Endodermal cell (in vitro differentiated cells): ENCODE measurements around the gene PKD1. TPM values are rescaled to one million over a fixed set of nuclear protein-coding genes. Genes with fewer than 3 reads are reported as not detected.
"Not testable (repeated sequence)": the region's sequence is repeated elsewhere in the genome, so short reads cannot be mapped to it uniquely, and the experiment has no call there.

Experiments
- DNase-seq: peaks from one replicate; pipeline ENCODE4 v3.0.0-alpha.2; 2017
- H3K27ac ChIP-seq: 2 replicates; pipeline ENCODE4 v1.5.1; 2013; ENCODE audit warnings: mild to moderate bottlenecking, low read depth, low read length, moderate library complexity
- H3K27me3 ChIP-seq: 2 replicates; pipeline ENCODE4 v1.6.1; 2013; ENCODE audit warnings: mild to moderate bottlenecking, low read length, moderate library complexity; ENCODE audit not compliant: insufficient read depth, control insufficient read depth, poor library complexity, severe bottlenecking
- H3K36me3 ChIP-seq: 2 replicates; pipeline ENCODE4 v1.7.0; 2013; ENCODE audit warnings: mild to moderate bottlenecking, low read length, moderate library complexity; ENCODE audit not compliant: control insufficient read depth, insufficient read depth
- H3K4me1 ChIP-seq: one replicate; pipeline ENCODE4 v1.7.0; 2013; ENCODE audit warnings: low read length; ENCODE audit not compliant: control insufficient read depth, insufficient read depth
- H3K4me3 ChIP-seq: 2 replicates; pipeline ENCODE4 v1.5.1; 2013; ENCODE audit warnings: mild to moderate bottlenecking, low read length, moderate library complexity
- H3K9ac ChIP-seq: 2 replicates; pipeline ENCODE4 v1.6.1; 2013; ENCODE audit warnings: mild to moderate bottlenecking, low read length, moderate library complexity; ENCODE audit not compliant: poor library complexity, severe bottlenecking; ENCODE audit errors: extremely low read depth
- H3K9me3 ChIP-seq: 2 replicates; pipeline ENCODE4 v1.6.1; 2013; ENCODE audit warnings: mild to moderate bottlenecking, low read length, moderate library complexity; ENCODE audit not compliant: control insufficient read depth
- H3K27ac Mint-ChIP-seq: 2 replicates; pipeline ENCODE4 v1.8.0; 2020; ENCODE audit warnings: mixed read lengths
- H3K27me3 Mint-ChIP-seq: 2 replicates; pipeline ENCODE4 v1.8.0; 2021; ENCODE audit warnings: mild to moderate bottlenecking, mixed read lengths; ENCODE audit not compliant: insufficient read depth
- H3K36me3 Mint-ChIP-seq: 2 replicates; pipeline ENCODE4 v1.8.0; 2020; ENCODE audit warnings: low read depth, mixed read lengths
- H3K4me1 Mint-ChIP-seq: 2 replicates; pipeline ENCODE4 v1.8.0; 2020; ENCODE audit warnings: mixed read lengths
- H3K4me3 Mint-ChIP-seq: 2 replicates; pipeline ENCODE4 v1.8.0; 2020; ENCODE audit warnings: mild to moderate bottlenecking, moderate library complexity, mixed read lengths
- H3K9me3 Mint-ChIP-seq: 2 replicates; pipeline ENCODE4 v1.8.0; 2020; ENCODE audit warnings: mild to moderate bottlenecking, mixed read lengths
- WGBS, 2 experiments: methylation state at CpG; one replicate each; pipeline versions ENCODE4 v1.1.5 to v1.1.7; 2013; ENCODE audit warnings: missing lambda C conversion rate in 2 of 2, mixed read lengths in 1 of 2; ENCODE audit not compliant: insufficient coverage in 1 of 2, insufficient read length in 1 of 2; 5-methylcytosine and 5-hydroxymethylcytosine counted together
- total RNA-seq, 2 donors: library from RNA; stranded (reverse); fragmentation: NEBNext Ultra II Directional in 1 of 2; extraction: Animal tissue kit (Norgen Biotek cat#: 25700) in 1 of 2; gene quantifications; 2 replicates in 1 of 2; 3 replicates in 1 of 2; pipeline ENCODE4 v1.2.1, GENCODE V29; 2021
- TF ChIP-seq, protein P1 (sequence below): fragments of 200-600 bp; sonication (generic); conservative IDR thresholded peaks from 2 replicates; pipeline ENCODE4 v1.5.0; 2021; ENCODE audit warnings: antibody characterized with exemption, mild to moderate bottlenecking

Gene PKD1
- total RNA-seq, 2 donors from 2014 or later = 104 to 110 TPM

DNA sequence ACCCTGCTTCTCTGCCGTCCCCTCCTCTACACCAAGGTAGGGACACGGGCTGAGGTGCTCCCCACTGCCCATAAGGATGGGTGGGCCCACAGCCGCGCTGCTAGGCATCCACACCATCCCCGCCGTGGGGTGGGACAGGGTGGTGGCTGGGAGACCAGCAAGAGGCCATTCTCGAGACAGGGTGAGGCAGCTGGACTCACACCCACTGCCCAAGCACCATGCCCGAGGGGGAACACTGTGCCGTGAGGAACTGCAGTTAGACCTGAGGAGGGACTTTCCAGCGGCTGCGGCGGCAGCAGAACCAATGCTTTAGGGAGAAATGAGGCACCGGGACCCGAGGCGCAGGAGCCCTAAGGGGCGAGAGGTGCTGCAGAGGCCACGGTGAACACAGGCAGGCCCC is 13.3 kb downstream of the PKD1 start:
- no peak overlapping the region for H3K27ac Mint-ChIP-seq
- DNase-seq = no peak
- Histone ChIP-seq H3K27ac (no peak overlapping the region), H3K36me3 (no peaks in the 10 kb centered on the region), H3K9me3 (no peaks in the 10 kb centered on the region), H3K9ac (no peak overlapping the region), H3K4me3 (no peak overlapping the region), H3K27me3 (no peaks in the 10 kb centered on the region), H3K4me1 (peaks cover 4% of the 10 kb centered on the region)
- TF ChIP-seq, protein P1, sequence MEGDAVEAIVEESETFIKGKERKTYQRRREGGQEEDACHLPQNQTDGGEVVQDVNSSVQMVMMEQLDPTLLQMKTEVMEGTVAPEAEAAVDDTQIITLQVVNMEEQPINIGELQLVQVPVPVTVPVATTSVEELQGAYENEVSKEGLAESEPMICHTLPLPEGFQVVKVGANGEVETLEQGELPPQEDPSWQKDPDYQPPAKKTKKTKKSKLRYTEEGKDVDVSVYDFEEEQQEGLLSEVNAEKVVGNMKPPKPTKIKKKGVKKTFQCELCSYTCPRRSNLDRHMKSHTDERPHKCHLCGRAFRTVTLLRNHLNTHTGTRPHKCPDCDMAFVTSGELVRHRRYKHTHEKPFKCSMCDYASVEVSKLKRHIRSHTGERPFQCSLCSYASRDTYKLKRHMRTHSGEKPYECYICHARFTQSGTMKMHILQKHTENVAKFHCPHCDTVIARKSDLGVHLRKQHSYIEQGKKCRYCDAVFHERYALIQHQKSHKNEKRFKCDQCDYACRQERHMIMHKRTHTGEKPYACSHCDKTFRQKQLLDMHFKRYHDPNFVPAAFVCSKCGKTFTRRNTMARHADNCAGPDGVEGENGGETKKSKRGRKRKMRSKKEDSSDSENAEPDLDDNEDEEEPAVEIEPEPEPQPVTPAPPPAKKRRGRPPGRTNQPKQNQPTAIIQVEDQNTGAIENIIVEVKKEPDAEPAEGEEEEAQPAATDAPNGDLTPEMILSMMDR = no peak
- H3K9me3 Mint-ChIP-seq = no peaks in the 10 kb centered on the region
- no peaks in the 10 kb centered on the region for H3K27me3 Mint-ChIP-seq
- H3K4me3 Mint-ChIP-seq = no peak overlapping the region
- WGBS, 2 experiments = 91 to 98% methylated on average over 7 to 16 of the region's 17 CpGs
- H3K4me1 Mint-ChIP-seq = peaks cover 8% of the 10 kb centered on the region
- no peaks in the 10 kb centered on the region for H3K36me3 Mint-ChIP-seq

DNA sequence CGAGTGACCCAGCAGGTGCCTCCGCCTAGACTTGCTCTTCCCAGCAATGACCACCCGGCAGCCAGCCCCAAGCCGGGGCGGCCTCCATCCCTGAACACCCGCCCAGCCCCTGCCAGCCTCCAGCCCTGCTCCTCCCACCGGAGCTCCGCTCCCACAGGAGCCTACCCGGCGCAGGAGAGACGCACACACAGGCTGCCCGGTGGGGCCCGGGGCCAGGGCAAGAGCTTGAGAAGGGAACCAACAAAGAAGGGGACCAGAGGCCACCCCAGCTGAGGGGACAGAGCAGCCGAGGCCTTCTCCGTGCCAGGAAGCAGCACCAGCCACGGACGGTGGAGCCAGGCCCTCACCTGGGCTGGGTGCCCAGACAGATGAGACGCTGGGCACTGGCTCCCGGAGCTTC is 13.8 kb downstream of the PKD1 start:
- no peak overlapping the region for H3K27ac Mint-ChIP-seq
- H3K9me3 ChIP-seq = no peaks in the 10 kb centered on the region
- no peak overlapping the region for H3K27ac ChIP-seq
- H3K4me3 Mint-ChIP-seq = no peak overlapping the region
- no peaks in the 10 kb centered on the region for H3K27me3 ChIP-seq
- DNase-seq = no peak
- peaks cover 8% of the 10 kb centered on the region for H3K4me1 Mint-ChIP-seq
- TF ChIP-seq, protein P1 = no peak
- H3K9ac ChIP-seq = no peak overlapping the region
- no peaks in the 10 kb centered on the region for H3K36me3 Mint-ChIP-seq
- WGBS, 2 experiments = 94 to 96% methylated on average over 12 to 18 of the region's 19 CpGs
- H3K36me3 ChIP-seq = no peaks in the 10 kb centered on the region
- H3K4me1 ChIP-seq = peaks cover 4% of the 10 kb centered on the region
- no peaks in the 10 kb centered on the region for H3K9me3 Mint-ChIP-seq
- no peak overlapping the region for H3K4me3 ChIP-seq
- H3K27me3 Mint-ChIP-seq = no peaks in the 10 kb centered on the region

DNA sequence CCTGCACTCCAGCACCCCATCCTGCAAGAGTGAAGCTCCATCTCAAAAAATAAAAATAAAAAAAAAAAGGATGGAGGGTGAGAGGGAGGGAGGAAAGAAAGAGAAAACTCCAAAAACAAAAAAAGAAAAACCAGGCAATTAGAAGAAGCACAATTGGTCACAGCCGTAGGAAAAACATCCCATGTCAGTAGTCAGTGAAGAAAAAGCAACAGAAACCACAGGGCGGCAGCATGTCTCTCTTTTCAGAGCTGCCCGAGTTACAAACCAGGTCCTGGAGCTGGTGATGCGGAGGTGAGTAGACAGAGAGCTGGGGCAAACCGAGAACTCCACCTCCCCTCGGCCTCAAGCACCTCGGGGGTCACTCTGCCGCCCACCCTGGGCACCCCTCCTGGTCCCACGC is 14.4 kb downstream of the PKD1 start:
- not testable (repeated sequence) for H3K36me3 Mint-ChIP-seq, H3K9me3 ChIP-seq, H3K36me3 ChIP-seq, H3K27ac Mint-ChIP-seq, H3K4me3 Mint-ChIP-seq, H3K27me3 ChIP-seq, H3K27me3 Mint-ChIP-seq, H3K27ac ChIP-seq, H3K4me1 ChIP-seq, H3K4me3 ChIP-seq, H3K9ac ChIP-seq, H3K9me3 Mint-ChIP-seq, H3K4me1 Mint-ChIP-seq
- TF ChIP-seq, protein P1 = peak; percentile 54
- 57 to 65% methylated on average over 3 to 4 of the region's 9 CpGs for WGBS, 2 experiments
- peak; percentile 67 for DNase-seq

DNA sequence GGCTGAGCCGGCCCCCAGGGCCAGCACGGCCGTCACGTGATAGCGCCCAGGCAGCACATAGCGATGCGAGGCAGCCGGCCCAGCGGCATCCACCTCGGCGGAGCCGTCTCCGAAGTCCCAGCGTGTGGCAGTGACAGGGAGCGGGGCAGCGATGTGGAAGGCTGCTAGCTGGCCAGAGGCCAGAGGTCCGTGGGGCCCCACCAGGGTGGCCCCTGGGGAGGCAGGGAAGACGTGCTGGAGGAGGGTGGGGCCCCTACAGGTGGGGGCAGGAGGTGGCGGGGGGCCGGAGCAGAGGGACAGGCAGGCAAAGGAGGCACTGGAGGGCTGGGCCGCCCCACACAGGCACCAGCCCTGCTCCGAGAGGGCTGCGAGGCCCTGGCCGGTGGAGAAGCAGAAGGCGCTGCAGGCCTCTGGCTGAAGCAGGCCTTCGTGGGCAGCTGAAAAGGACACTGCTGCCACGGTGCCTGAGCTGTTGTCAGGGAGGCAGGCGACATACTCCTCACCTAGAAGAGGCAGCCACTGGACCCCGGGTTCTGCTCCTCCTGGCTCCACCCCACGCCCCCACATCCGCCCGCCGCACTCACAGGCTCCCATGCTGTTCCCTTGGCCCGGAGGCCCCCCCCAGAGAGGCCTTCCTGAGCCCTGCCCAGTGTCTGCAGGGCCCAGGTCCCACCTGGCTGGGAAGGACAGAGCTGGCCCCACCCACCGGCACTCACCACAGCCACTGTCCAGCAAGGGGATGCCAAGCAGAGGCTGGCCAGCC is 17.6 kb downstream of the PKD1 start:
- H3K4me1 ChIP-seq, H3K4me1 Mint-ChIP-seq, DNase-seq, H3K27ac Mint-ChIP-seq, H3K27me3 ChIP-seq, H3K9me3 ChIP-seq, H3K9ac ChIP-seq, H3K36me3 Mint-ChIP-seq, H3K9me3 Mint-ChIP-seq, H3K36me3 ChIP-seq, H3K27me3 Mint-ChIP-seq, H3K4me3 ChIP-seq, H3K4me3 Mint-ChIP-seq, H3K27ac ChIP-seq: not testable (repeated sequence)
- 94% methylated on average over 20 of the region's 35 CpGs; no CpG with 5 or more reads in 1 of the 2 experiments for WGBS, 2 experiments

DNA sequence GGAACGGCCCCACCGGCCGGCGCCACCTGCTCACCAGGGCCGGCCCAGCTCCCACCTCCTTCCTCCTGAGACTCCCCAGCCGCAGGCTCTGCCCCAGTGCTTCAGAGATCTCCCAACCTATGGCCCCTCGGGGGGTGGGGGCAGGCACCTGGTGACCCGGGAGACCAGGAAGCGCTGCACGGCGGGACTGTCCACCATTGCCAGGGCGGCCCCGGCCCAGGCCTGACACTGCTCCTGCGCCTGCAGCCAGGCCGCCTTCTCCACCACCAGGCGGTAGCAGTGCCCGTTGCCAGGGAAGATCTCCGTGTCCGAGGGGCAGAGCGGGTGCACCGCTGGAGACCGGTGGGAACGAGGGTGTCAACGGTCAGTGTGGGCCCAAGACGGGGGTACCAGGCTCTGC is 18.4 kb downstream of the PKD1 start:
- not testable (repeated sequence) for H3K4me1 Mint-ChIP-seq, H3K36me3 ChIP-seq, H3K27ac Mint-ChIP-seq, H3K9ac ChIP-seq, DNase-seq, H3K9me3 ChIP-seq, H3K36me3 Mint-ChIP-seq, H3K27me3 ChIP-seq, H3K4me3 ChIP-seq, H3K4me3 Mint-ChIP-seq, H3K27ac ChIP-seq, H3K4me1 ChIP-seq, H3K27me3 Mint-ChIP-seq, H3K9me3 Mint-ChIP-seq
- 95% methylated on average over 15 of the region's 25 CpGs; no CpG with 5 or more reads in 1 of the 2 experiments for WGBS, 2 experiments
